Right lobe of liver (tissue), 4 donors: ENCODE data around the gene MINDY3.

Experiments used
- POLR2A ChIP-seq: fragments of 450-650 bp; IDR thresholded peaks from one replicate; pipeline ENCODE4 v1.6.1; 2017; ENCODE audit warnings: antibody characterized with exemption, mild to moderate bottlenecking
- TF ChIP-seq, protein P1 (sequence below), 4 donors: fragments of 200-600 bp in 3 of 4; fragments of 450-650 bp in 1 of 4; IDR thresholded peaks; one replicate each; pipeline versions ENCODE4 v1.5.1 to v1.8.0; 2016 to 2022; ENCODE audit warnings: antibody characterized with exemption in 4 of 4, mild to moderate bottlenecking in 2 of 4
- donor health status: DM: no; HTN: no; CAD: no.
- donor health status: DM: no; HTN: no; CAD: no.
- donor health status: DM: no; HTN: yes; CAD: no.

DNA sequence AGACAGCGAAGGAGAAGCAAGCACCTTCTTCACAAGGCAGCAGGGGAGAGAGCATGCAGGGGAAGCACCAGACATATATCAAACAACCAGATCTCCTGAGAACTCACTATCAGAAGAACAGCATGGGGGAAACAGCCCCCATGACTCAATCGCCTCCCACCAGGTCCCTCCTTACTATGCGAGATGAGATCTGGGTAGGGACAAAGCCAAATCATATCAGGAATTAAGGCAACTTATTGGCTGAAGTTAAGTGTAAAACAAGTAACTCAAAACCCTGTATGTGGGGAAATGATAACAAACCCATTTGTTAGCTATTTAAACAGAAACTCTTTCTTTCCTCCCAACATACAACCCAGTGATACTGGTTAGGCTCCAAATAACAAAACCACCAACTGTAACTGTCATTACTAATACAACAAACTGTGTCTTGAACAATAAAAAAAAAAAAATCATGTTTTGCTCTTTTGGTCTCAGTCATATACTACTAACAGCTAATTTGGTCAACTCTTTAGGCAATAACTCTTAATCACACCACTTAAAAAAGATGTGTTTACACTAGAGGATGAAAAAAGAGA lies 57.8 kb downstream of the MINDY3 start:
- TF ChIP-seq POLR2A = no peak
- TF ChIP-seq, protein P1, sequence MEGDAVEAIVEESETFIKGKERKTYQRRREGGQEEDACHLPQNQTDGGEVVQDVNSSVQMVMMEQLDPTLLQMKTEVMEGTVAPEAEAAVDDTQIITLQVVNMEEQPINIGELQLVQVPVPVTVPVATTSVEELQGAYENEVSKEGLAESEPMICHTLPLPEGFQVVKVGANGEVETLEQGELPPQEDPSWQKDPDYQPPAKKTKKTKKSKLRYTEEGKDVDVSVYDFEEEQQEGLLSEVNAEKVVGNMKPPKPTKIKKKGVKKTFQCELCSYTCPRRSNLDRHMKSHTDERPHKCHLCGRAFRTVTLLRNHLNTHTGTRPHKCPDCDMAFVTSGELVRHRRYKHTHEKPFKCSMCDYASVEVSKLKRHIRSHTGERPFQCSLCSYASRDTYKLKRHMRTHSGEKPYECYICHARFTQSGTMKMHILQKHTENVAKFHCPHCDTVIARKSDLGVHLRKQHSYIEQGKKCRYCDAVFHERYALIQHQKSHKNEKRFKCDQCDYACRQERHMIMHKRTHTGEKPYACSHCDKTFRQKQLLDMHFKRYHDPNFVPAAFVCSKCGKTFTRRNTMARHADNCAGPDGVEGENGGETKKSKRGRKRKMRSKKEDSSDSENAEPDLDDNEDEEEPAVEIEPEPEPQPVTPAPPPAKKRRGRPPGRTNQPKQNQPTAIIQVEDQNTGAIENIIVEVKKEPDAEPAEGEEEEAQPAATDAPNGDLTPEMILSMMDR (IDR thresholded peaks at IDR 0.05) = no peak
